ENCODE results near the gene RPL13. TPM values are rescaled to one million over a fixed set of nuclear protein-coding genes. Genes with fewer than 3 reads are reported as not detected.

The RPL13 gene
- polyA plus RNA-seq, 4 donors = 3,166 to 8,355 (median 5,738) TPM

- Histone ChIP-seq H3K36me3 (ENCODE audit: control insufficient read depth in 3 of 3, insufficient read depth in 2 of 3, low read depth in 1 of 3, low read length in 3 of 3) (peaks cover 14 to 90% (median 15%) of the 10 kb centered on the region in 3 donors), H3K4me1 (ENCODE audit: control insufficient read depth in 3 of 3, insufficient read depth in 2 of 3, low read depth in 1 of 3, low read length in 2 of 3) (peaks cover 0 to 7% (median 0%) of the 10 kb centered on the region in 3 donors), H3K27ac (ENCODE audit: low read depth in 1 of 3, low read length in 2 of 3) (no peak overlapping the region), H3K27me3 (ENCODE audit: control insufficient read depth in 3 of 3, insufficient read depth in 3 of 3, low read length in 3 of 3) (no peaks in the 10 kb centered on the region), H3K4me3 (ENCODE audit: low read depth in 1 of 3, low read length in 3 of 3) (no peak overlapping the region), H3K9me3 (ENCODE audit: control insufficient read depth in 2 of 2, insufficient read depth in 1 of 2, low read depth in 1 of 2, low read length in 1 of 2) (no peaks in the 10 kb centered on the region)
- FAIRE-seq = no peak
- WGBS, 3 donors = 90 to 91% (median 91%) methylated on average over 7 of the region's 7 CpGs
- no peak for DNase-seq
Measured at GRCh38 chr16:89537549-89537925, 22.9 kb upstream of the RPL13 start.

- H3K27ac ChIP-seq (ENCODE audit: low read depth in 1 of 3, low read length in 2 of 3) = no peak overlapping the region
- FAIRE-seq (no peak), DNase-seq (no peak)
- 91 to 95% (median 95%) methylated on average over 12 of the region's 12 CpGs for WGBS, 3 donors
- H3K9me3 ChIP-seq (ENCODE audit: control insufficient read depth in 2 of 2, insufficient read depth in 1 of 2, low read depth in 1 of 2, low read length in 1 of 2) = no peaks in the 10 kb centered on the region
- no peaks in the 10 kb centered on the region for H3K27me3 ChIP-seq (ENCODE audit: control insufficient read depth in 3 of 3, insufficient read depth in 3 of 3, low read length in 3 of 3)
- H3K4me1 ChIP-seq (ENCODE audit: control insufficient read depth in 3 of 3, insufficient read depth in 2 of 3, low read depth in 1 of 3, low read length in 2 of 3) = peaks cover 0 to 7% (median 0%) of the 10 kb centered on the region in 3 donors
- H3K36me3 ChIP-seq (ENCODE audit: control insufficient read depth in 3 of 3, insufficient read depth in 2 of 3, low read depth in 1 of 3, low read length in 3 of 3) = peaks cover 13 to 85% (median 14%) of the 10 kb centered on the region in 3 donors
- H3K4me3 ChIP-seq (ENCODE audit: low read depth in 1 of 3, low read length in 3 of 3) = no peak overlapping the region
Measured at GRCh38 chr16:89538286-89538685, 22.2 kb upstream of the RPL13 start.

- no peak overlapping the region for H3K4me3 ChIP-seq (ENCODE audit: low read depth in 1 of 3, low read length in 3 of 3)
- DNase-seq (no peak), FAIRE-seq (no peak)
- no peaks in the 10 kb centered on the region for H3K9me3 ChIP-seq (ENCODE audit: control insufficient read depth in 2 of 2, insufficient read depth in 1 of 2, low read depth in 1 of 2, low read length in 1 of 2)
- H3K36me3 ChIP-seq (ENCODE audit: control insufficient read depth in 3 of 3, insufficient read depth in 2 of 3, low read depth in 1 of 3, low read length in 3 of 3) = peaks cover 11 to 79% (median 13%) of the 10 kb centered on the region in 3 donors
- H3K27ac ChIP-seq (ENCODE audit: low read depth in 1 of 3, low read length in 2 of 3) = no peak overlapping the region
- H3K27me3 ChIP-seq (ENCODE audit: control insufficient read depth in 3 of 3, insufficient read depth in 3 of 3, low read length in 3 of 3) = no peaks in the 10 kb centered on the region
- H3K4me1 ChIP-seq (ENCODE audit: control insufficient read depth in 3 of 3, insufficient read depth in 2 of 3, low read depth in 1 of 3, low read length in 2 of 3) = peaks cover 0 to 13% (median 6%) of the 10 kb centered on the region in 3 donors
- 89 to 91% (median 90%) methylated on average over 13 of the region's 13 CpGs for WGBS, 3 donors
Measured at GRCh38 chr16:89540557-89540956, 19.9 kb upstream of the RPL13 start.

- DNase-seq (no peak), FAIRE-seq (no peak)
- H3K27ac ChIP-seq (ENCODE audit: low read depth in 1 of 3, low read length in 2 of 3) = no peak overlapping the region
- no peak overlapping the region for H3K4me3 ChIP-seq (ENCODE audit: low read depth in 1 of 3, low read length in 3 of 3)
- WGBS, 3 donors = 93 to 94% (median 93%) methylated on average over 19 to 21 of the region's 21 CpGs
- H3K36me3 ChIP-seq (ENCODE audit: control insufficient read depth in 3 of 3, insufficient read depth in 2 of 3, low read depth in 1 of 3, low read length in 3 of 3) = peaks cover 9 to 81% (median 13%) of the 10 kb centered on the region in 3 donors
- H3K9me3 ChIP-seq (ENCODE audit: control insufficient read depth in 2 of 2, insufficient read depth in 1 of 2, low read depth in 1 of 2, low read length in 1 of 2) = no peaks in the 10 kb centered on the region
- H3K4me1 ChIP-seq (ENCODE audit: control insufficient read depth in 3 of 3, insufficient read depth in 2 of 3, low read depth in 1 of 3, low read length in 2 of 3) = peaks cover 0 to 14% (median 4%) of the 10 kb centered on the region in 3 donors
- H3K27me3 ChIP-seq (ENCODE audit: control insufficient read depth in 3 of 3, insufficient read depth in 3 of 3, low read length in 3 of 3) = no peaks in the 10 kb centered on the region
Measured at GRCh38 chr16:89541792-89542191, 18.7 kb upstream of the RPL13 start.

- Histone ChIP-seq H3K4me3 (ENCODE audit: low read depth in 1 of 3, low read length in 3 of 3) (no peak overlapping the region), H3K9me3 (ENCODE audit: control insufficient read depth in 2 of 2, insufficient read depth in 1 of 2, low read depth in 1 of 2, low read length in 1 of 2) (no peaks in the 10 kb centered on the region), H3K27me3 (ENCODE audit: control insufficient read depth in 3 of 3, insufficient read depth in 3 of 3, low read length in 3 of 3) (no peaks in the 10 kb centered on the region), H3K4me1 (ENCODE audit: control insufficient read depth in 3 of 3, insufficient read depth in 2 of 3, low read depth in 1 of 3, low read length in 2 of 3) (peaks cover 0 to 14% (median 4%) of the 10 kb centered on the region in 3 donors), H3K27ac (ENCODE audit: low read depth in 1 of 3, low read length in 2 of 3) (no peak overlapping the region), H3K36me3 (ENCODE audit: control insufficient read depth in 3 of 3, insufficient read depth in 2 of 3, low read depth in 1 of 3, low read length in 3 of 3) (peaks cover 11 to 82% (median 14%) of the 10 kb centered on the region in 3 donors)
- FAIRE-seq = no peak
- 89 to 92% (median 92%) methylated on average over 11 of the region's 11 CpGs for WGBS, 3 donors
- DNase-seq = no peak
Measured at GRCh38 chr16:89544113-89544512, 16.4 kb upstream of the RPL13 start.

DNA sequence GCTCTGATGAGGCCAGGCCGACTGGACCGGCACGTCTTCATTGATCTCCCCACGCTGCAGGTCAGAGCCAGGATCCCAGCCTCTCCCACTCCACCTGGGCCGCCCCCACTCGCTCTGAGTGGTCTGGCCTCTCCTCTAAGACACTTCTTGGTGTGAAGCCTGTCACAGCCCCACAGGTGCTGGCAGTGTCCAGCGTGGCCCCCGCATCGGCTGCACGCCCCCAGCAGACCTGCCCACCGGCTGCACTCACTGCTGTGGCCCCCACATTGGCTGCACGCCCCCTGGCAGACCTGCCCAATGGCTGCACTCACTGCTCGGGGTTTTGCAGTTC lies 15.8 kb upstream of the RPL13 start:
- 87 to 90% (median 88%) methylated on average over 13 of the region's 13 CpGs for WGBS, 3 donors
- FAIRE-seq (no peak), DNase-seq (no peak)
- Histone ChIP-seq H3K36me3 (ENCODE audit: control insufficient read depth in 3 of 3, insufficient read depth in 2 of 3, low read depth in 1 of 3, low read length in 3 of 3) (peaks cover 12 to 83% (median 14%) of the 10 kb centered on the region in 3 donors), H3K27me3 (ENCODE audit: control insufficient read depth in 3 of 3, insufficient read depth in 3 of 3, low read length in 3 of 3) (no peaks in the 10 kb centered on the region), H3K4me1 (ENCODE audit: control insufficient read depth in 3 of 3, insufficient read depth in 2 of 3, low read depth in 1 of 3, low read length in 2 of 3) (peaks cover 0 to 14% (median 4%) of the 10 kb centered on the region in 3 donors), H3K4me3 (ENCODE audit: low read depth in 1 of 3, low read length in 3 of 3) (no peak overlapping the region), H3K27ac (ENCODE audit: low read depth in 1 of 3, low read length in 2 of 3) (peak overlapping the region in 1 of 3 donors; percentile 75), H3K9me3 (ENCODE audit: control insufficient read depth in 2 of 2, insufficient read depth in 1 of 2, low read depth in 1 of 2, low read length in 1 of 2) (no peaks in the 10 kb centered on the region)

- Histone ChIP-seq H3K27me3 (ENCODE audit: control insufficient read depth in 3 of 3, insufficient read depth in 3 of 3, low read length in 3 of 3) (no peaks in the 10 kb centered on the region), H3K4me3 (ENCODE audit: low read depth in 1 of 3, low read length in 3 of 3) (no peak overlapping the region), H3K4me1 (ENCODE audit: control insufficient read depth in 3 of 3, insufficient read depth in 2 of 3, low read depth in 1 of 3, low read length in 2 of 3) (peaks cover 0 to 14% (median 4%) of the 10 kb centered on the region in 3 donors), H3K36me3 (ENCODE audit: control insufficient read depth in 3 of 3, insufficient read depth in 2 of 3, low read depth in 1 of 3, low read length in 3 of 3) (peaks cover 12 to 82% (median 14%) of the 10 kb centered on the region in 3 donors), H3K9me3 (ENCODE audit: control insufficient read depth in 2 of 2, insufficient read depth in 1 of 2, low read depth in 1 of 2, low read length in 1 of 2) (no peaks in the 10 kb centered on the region), H3K27ac (ENCODE audit: low read depth in 1 of 3, low read length in 2 of 3) (peak overlapping the region in 1 of 3 donors; percentile 75)
- DNase-seq (peak; percentile 66 to 79), FAIRE-seq (no peak)
- 38 to 68% (median 46%) methylated on average over 17 of the region's 17 CpGs for WGBS, 3 donors
Measured at GRCh38 chr16:89545044-89545830, 15.2 kb upstream of the RPL13 start.

DNA sequence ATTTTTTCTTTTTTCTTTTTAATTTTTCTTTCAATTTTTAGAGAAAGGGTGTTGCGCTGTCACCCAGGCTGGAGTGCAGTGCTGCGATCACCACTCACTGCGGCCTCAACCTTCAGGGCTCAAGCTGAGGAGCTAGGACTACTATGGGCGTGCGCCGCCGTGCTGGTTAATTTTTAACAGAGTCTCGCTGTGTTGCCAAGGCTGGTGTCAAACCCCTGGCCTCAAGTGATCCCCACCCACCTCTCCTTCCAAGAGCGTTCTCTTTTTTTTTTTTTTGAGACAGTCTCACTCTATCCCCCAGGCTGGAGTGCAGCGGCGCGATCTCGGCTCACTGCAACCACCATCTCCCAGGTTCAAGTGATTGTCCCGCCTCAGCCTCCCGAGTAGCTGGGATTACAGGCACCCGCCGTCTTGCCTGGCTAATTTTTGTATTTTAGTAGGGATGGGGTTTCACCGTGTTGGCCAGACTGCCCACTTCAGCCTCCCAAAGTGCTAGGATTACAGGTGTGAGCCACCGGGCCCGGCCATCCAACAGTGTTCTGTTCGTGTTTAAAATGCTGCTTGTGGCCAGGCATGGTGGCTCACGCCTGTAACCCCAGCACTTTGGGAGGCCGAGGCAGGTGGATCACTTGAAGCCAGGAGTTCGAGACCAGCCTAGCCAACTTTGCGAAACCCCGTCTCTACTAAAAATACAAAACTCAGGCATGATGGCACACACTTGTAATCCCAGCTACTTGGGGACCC lies 14.5 kb upstream of the RPL13 start:
- peaks cover 11 to 84% (median 12%) of the 10 kb centered on the region in 3 donors for H3K36me3 ChIP-seq (ENCODE audit: control insufficient read depth in 3 of 3, insufficient read depth in 2 of 3, low read depth in 1 of 3, low read length in 3 of 3)
- peak; percentile 91 to 93 for DNase-seq
- peak overlapping the region in 1 of 3 donors; percentile 49 for H3K27ac ChIP-seq (ENCODE audit: low read depth in 1 of 3, low read length in 2 of 3)
- FAIRE-seq = no peak
- H3K27me3 ChIP-seq (ENCODE audit: control insufficient read depth in 3 of 3, insufficient read depth in 3 of 3, low read length in 3 of 3) = no peaks in the 10 kb centered on the region
- no peak overlapping the region for H3K4me3 ChIP-seq (ENCODE audit: low read depth in 1 of 3, low read length in 3 of 3)
- peaks cover 0 to 14% (median 4%) of the 10 kb centered on the region in 3 donors for H3K4me1 ChIP-seq (ENCODE audit: control insufficient read depth in 3 of 3, insufficient read depth in 2 of 3, low read depth in 1 of 3, low read length in 2 of 3)
- H3K9me3 ChIP-seq (ENCODE audit: control insufficient read depth in 2 of 2, insufficient read depth in 1 of 2, low read depth in 1 of 2, low read length in 1 of 2) = no peaks in the 10 kb centered on the region
- 30 to 70% (median 50%) methylated on average over 26 of the region's 26 CpGs for WGBS, 3 donors

Measured in small intestine (tissue), 7 donors.